GM19023 (cell line): Measurements from ENCODE around the gene FKBP5.
"Not testable (repeated sequence)": the region's sequence is repeated elsewhere in the genome, so short reads cannot be mapped to it uniquely, and the experiment has no call there.

Experiments used
- ATAC-seq: cut with Tn5 transposase; IDR thresholded peaks from one replicate; pipeline ENCODE4 v1.9.1; 2021; ENCODE audit warnings: mild to moderate bottlenecking, moderate library complexity; ENCODE audit not compliant: unreplicated experiment

FKBP5 gene

DNA sequence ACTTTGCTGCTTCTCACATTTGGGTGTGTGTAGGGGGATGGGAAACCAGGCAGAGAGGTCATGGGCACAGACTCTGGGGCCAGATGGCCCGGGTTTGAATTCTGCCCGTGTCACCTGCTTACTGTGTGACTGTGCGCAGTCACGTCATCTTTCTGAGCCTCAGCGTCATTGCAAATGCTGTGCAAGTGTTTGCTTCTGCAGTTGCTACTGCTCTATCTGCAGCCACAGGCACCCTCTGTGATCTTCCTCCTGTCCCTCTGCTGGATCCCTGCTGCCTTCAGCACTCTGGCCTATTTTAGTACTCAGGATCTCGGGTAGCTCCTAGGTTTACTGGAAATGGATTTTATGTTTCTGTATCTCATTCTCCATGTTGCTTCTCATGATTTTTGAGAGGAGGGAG, 135.4 kb downstream of the FKBP5 start:
- ATAC-seq = no peak

DNA sequence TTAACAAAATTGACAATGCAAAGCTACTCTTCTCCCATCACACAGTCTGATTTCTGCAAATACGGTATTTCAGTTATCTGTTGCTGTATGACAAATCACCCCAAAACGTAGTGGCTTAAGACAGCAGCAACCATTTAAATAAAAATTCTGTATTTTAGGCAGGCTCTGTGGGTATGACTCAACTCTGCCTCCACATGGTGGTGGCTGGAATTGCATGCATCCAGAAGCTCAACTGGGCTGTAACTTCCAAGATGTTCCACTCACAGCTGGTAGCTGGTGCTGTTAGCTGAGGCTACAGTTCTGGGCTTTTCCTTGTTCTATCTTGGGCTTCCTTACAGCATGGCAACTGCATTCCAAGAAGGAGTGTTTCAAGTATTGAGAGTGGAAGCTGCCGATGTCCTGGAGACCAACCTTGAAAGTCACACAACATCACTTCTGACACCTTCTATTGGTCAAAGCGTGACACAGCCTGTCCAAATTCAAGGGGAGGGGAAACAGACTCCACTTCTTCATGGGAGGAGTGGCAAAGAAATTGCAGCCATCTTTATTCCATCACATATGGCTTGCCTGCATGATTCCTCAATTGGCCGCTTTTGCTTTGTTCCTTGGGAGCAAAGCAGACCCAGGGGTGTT, 136.3 kb downstream of the FKBP5 start:
- ATAC-seq = no peak

DNA sequence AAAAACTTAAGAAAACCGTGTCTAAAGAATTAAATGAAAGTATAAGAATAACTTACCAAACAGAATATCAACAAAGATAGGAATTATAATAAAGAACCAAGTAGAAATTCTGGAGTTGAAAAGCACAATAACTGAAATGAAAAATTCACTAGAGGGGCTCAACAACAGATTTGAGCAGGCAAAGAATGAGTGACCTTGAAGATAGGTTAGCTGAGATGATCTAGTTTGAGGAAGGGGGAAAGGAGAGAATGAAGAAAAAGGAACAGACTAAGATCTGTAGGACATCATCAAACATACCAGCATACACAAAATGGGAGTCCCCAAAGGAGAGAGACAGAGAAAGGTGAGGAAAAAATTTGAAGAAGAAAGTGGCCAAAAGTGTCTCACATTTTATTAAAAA, 138.3 kb downstream of the FKBP5 start:
- no peak for ATAC-seq

DNA sequence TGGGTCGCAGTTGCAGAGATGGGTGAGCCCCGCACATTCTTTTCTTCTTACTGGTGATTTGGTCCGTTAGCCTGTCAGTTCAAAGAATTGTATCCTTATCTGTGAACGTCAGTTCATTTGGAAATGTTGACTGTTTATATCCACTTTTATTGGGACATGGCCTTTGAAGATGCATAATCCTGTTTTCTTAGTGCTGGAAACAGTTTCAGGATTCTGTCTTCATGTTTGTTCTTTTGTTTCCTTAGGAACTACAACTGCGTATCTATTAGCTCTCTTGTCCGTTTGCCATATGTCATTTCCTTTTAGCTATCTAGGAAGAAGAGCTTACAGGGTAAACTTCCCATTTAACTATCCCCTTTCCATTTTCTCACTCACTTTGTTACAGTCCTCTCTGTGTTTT, 141.0 kb downstream of the FKBP5 start:
- no peak for ATAC-seq

DNA sequence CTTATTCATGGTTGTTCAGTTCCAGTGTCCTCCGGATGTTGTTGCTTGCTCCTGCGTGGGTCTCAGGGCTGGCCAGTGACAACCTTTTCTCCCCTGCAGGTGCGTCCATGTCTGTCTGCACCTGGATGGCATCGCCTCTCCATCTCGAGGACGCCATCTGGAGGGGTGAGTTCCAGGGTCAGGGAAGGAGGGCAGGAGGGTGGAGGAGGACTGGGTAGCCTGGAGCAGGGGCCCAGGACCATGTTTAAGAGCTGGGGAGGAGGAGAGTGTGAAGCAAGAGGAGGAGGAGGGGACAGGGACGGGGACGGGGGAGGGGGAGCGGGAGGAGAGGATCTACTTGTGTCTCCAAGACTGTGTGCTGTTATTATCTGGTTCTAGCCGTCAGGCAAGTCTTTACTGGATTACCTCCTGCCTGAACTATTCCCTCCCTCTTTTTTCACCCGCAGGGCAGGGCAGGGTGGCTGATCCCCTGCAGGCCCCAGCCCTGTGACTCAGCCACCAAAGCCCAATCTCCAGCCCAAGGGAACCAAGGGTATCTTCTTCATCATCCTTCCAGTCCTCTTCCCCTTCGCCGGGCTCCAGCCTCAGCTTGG, 143.8 kb downstream of the FKBP5 start:
- ATAC-seq = no peak

DNA sequence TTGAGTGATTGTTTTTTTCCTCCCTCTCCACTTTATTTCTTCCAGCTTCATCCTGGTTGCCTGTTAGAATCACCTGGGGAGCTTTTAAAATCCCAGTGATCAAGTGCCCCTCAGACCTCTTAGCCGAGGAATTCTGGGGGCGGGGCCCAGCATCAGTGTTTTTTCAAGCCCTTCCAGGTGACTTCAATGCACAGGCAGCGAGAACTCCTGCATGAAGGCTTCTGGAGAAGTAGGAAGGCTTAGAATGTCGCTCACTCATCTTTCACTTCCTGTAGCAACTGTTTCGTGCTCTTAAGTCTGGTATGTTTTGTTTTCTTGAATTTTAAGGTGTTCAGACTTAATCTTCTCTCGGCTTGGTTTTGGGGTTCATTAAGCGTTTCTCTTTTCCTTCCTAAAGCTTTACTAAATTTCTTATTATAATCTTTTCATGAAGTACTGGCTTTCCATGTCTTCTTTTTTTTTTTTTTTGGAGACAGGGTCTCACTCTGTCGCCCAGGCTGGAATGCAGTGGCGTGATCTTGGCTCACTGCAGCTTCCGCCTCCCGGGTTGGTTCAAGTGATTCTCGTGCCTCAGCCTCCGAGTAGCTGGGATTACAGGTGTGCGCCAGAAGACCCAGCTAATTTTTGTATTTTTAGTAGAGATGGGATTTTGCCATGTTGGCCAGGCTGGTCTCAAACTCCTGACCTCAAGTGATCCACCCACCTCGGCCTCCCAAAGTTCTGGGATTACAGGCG, 145.1 kb downstream of the FKBP5 start:
- ATAC-seq = no peak

DNA sequence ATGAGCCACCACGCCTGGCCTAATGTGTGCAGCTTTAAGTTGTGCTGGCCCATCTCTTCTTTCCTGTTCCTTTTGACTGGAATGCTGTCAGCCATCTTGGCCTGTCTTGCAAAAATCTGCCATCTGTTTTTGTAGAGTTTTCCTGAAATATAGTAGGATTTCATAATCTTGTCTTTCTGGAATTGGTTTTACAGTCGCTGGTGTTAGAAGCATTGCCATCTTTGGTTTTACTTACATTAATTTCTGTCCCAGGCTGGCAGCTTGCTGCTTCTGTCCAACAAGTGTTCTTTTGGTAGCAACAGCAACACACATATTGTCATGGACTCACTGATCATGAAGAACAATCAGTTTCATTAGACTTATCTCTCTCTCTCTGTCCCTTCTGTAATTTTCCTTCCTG, 146.9 kb downstream of the FKBP5 start:
- ATAC-seq = no peak

DNA sequence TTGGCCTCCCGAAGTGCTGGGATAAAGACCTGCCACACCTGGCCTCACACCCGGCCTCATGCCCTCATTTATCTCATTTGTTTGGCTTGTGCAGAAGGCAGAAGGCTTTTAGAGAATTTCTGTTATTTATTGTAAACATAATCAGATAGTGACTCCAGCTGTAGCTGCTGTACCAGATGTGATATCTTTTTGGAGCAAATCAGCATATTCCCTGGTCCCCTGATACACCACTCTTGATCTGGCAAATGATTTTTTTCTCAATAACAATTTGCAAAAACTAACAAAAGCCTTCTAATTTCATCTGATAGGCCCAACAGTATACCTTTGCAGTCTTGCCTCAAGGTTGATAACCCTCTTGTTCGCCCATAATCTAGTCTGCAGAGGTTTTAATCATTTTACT, 149.5 kb downstream of the FKBP5 start:
- ATAC-seq = no peak

DNA sequence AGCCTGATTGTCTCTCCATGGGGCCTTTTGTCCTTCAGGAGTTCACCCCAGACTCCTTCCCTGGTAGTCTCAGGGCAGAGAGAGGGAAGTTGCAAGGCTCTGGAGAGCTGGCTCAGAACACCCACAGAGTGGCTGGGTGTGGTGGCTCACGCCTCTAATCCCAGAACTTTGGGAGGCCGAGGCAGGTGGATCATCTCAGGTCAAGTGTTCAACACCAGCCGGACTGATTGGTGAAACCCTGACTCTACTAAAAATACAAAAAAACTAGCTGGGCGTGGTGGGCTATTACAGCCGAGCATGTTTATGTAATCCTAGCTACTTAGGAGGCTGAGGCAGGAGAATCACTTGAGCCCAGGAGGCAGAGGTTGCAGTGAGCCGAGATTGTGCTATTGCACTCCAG, 152.9 kb downstream of the FKBP5 start:
- ATAC-seq = not testable (repeated sequence)

DNA sequence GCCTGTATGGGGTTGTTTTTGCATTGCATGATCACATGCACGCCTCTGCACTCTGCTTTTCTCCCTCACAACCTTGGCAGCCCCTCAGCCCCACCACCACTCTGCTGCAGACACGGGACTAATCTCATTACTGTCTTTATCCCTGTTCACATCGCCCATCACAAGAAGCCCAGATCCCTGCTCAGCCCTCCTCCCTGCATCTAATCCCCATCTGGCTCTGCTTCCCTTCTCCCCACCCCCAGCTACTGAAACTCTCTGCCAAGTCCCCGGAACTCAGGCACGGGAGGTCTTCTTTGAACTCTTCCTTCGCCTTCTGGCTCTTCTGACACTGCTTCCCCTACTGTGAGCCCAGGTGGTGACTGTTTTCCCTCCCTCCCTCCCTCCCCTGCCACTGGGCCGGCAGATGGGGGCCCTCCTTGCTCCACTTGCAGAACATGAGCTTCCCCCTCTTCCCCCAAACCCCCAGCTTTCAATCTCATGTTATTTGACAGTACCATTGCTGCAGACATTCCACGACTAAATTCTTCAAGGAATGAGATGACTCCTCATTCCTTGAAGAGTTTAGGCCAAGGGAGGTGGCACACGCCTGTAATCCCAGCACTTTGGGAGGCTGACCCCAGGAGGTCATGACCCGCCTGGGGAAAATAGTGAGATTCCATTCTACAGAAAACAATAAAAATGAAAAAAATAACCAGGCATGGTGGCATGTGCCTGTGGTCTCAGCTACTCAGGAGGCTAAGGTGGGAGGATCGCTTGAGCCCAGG, 154.1 kb downstream of the FKBP5 start:
- no peak for ATAC-seq

DNA sequence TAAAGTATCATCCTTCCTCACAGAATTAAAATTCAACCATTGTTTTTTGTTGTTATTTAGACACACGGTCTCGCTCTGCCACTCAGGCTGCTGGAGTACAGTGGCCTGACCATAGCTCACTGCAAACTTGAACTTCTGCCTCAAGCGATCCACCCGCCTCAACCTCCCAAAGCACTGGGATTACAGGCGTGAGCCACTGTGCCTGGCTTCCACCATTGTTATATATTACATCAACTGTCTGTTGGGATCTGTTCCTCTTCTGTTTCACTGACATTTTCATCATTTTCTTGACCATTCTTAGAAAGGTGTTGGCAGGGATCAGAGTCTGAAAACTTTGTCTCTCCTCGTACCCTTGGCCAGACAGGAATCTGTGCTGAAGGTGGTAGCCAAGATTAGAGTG, 154.7 kb downstream of the FKBP5 start:
- no peak for ATAC-seq

DNA sequence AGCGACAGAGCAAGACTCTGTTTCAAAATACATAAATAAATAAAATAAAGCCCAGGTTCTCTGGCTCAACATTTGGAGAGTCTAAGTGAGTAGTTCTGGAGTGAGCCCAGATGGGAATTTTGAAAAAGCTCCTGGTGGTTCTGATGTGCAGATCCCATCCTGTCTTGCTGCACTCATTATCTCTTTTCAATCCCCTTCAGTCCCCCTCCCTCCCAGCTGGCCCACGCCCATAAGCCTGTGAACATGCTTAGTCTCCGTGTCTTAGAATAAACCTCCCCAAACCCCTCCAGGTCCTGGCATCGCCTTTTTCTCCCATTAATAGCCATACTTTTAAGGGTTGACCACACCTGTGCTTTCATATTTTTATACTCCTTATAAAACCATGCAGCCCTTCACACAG, 156.6 kb downstream of the FKBP5 start:
- ATAC-seq = no peak

DNA sequence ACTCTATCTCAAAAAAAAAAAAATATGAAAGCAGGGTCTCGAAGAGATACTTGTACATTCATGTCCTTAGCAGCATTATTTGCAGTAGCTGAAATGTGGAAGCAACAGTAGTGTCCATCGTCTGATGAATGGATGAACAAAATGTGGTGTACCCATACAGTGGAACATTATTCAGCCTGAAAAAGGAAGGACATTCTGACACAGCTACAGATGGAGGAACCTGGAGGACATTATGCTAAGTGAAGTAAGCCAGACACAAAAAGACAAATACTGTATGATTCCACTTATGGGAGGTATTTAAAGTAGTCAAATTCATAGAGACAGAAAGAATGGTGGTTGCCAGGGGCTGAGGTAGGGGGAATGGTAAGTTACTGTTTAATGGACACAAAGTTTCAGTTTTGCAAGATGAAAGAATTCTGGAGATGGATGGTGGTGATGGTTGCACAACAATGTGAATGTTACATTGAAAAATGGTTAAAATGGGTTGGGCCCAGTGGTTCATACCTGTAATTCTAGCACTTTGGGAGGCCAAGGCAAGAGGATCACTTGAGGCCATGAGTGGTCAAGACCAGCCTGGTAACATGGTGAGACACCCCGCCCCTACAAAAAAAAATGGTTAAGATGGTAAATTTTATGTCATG, 164.2 kb downstream of the FKBP5 start:
- no peak for ATAC-seq
